NB4 (cell line): ENCODE measurements around the gene USP28.

Experiments
- DNase-seq: peaks from one replicate; pipeline ENCODE4 v3.0.0; 2010; ENCODE audit warnings: low read depth
- H3K4me3 ChIP-seq: one replicate; pipeline ENCODE4 v1.5.1; 2011; ENCODE audit warnings: mild to moderate bottlenecking, low read depth, low read length, moderate library complexity
- CTCF ChIP-seq: IDR thresholded peaks from one replicate; pipeline ENCODE4 v1.5.1; 2012; ENCODE audit warnings: low read depth, low read length
- MAX ChIP-seq: IDR thresholded peaks from 2 replicates; pipeline ENCODE4 v1.6.1; 2011; ENCODE audit warnings: low read depth, low read length
- MYC ChIP-seq: IDR thresholded peaks from 2 replicates; pipeline ENCODE4 v1.6.1; 2011; ENCODE audit warnings: low read depth, low read length
- POLR2A ChIP-seq: IDR thresholded peaks from 2 replicates; pipeline ENCODE4 v1.6.1; 2011; ENCODE audit warnings: mild to moderate bottlenecking; ENCODE audit not compliant: insufficient read length; ENCODE audit errors: extremely low read depth

Gene USP28

GRCh38 chr11:113752932-113753331 lies 122.4 kb downstream of the USP28 start:
- TF ChIP-seq MAX = no peak
- TF ChIP-seq MYC = no peak
- TF ChIP-seq POLR2A = no peak
- TF ChIP-seq CTCF = no peak
- H3K4me3 ChIP-seq = no peak overlapping the region
- no peak for DNase-seq
